ENCODE results near the gene COA5. TPM values are rescaled to one million over a fixed set of nuclear protein-coding genes. Genes with fewer than 3 reads are reported as not detected.

Gene COA5
- total and polyA plus RNA-seq, 7 donors, result 22.5 to 58.5 (median 33.2) TPM

- Histone ChIP-seq H3K4me3 (no peak overlapping the region), H3K4me1 (no peaks in the 10 kb centered on the region), H3K27me3 (ENCODE audit: insufficient read depth in 3 of 3, low read length in 2 of 3) (no peaks in the 10 kb centered on the region), H3K27ac (no peak overlapping the region), H3K36me3 (ENCODE audit: insufficient read depth in 1 of 2, low read depth in 1 of 2) (peaks cover 0 to 50% of the 10 kb centered on the region in 2 donors), H3K9me3 (no peaks in the 10 kb centered on the region)
- 88 to 94% (median 91%) methylated on average over 10 of the region's 10 CpGs for WGBS, 3 donors
- intact Hi-C loops (cut with DNase I), result no loop called here
- DNase-seq (peak in 1 of 2 donors; percentile 28), ATAC-seq (no peak)
- TF ChIP-seq CTCF (IDR thresholded peaks at IDR 0.05), result no peak
Observed at GRCh38 chr2:98583816-98584618, 24.3 kb downstream of the COA5 start.

- H3K4me3 ChIP-seq, result no peak overlapping the region
- WGBS, 3 donors, result 93 to 95% (median 94%) methylated on average over 7 of the region's 7 CpGs
- H3K27me3 ChIP-seq (ENCODE audit: insufficient read depth in 3 of 3, low read length in 2 of 3), result no peaks in the 10 kb centered on the region
- H3K9me3 ChIP-seq, result no peaks in the 10 kb centered on the region
- DNase-seq (no peak), ATAC-seq (no peak)
- H3K4me1 ChIP-seq, result no peaks in the 10 kb centered on the region
- peaks cover 0 to 57% of the 10 kb centered on the region in 2 donors for H3K36me3 ChIP-seq (ENCODE audit: insufficient read depth in 1 of 2, low read depth in 1 of 2)
- intact Hi-C loops (cut with DNase I), result no loop called here
- no peak for TF ChIP-seq CTCF (IDR thresholded peaks at IDR 0.05)
- no peak overlapping the region for H3K27ac ChIP-seq
Observed at GRCh38 chr2:98583276-98583675, 25.0 kb downstream of the COA5 start.

- DNase-seq, result no peak
- Histone ChIP-seq H3K9me3 (no peaks in the 10 kb centered on the region), H3K27me3 (ENCODE audit: insufficient read depth in 3 of 3, low read length in 2 of 3) (no peaks in the 10 kb centered on the region), H3K4me3 (no peak overlapping the region), H3K36me3 (ENCODE audit: insufficient read depth in 1 of 2, low read depth in 1 of 2) (peaks cover 0 to 61% of the 10 kb centered on the region in 2 donors), H3K4me1 (no peaks in the 10 kb centered on the region), H3K27ac (no peak overlapping the region)
- WGBS, 3 donors, result 95 to 97% (median 97%) methylated on average over 9 of the region's 9 CpGs
- intact Hi-C loops (cut with DNase I), result no loop called here
- no peak for TF ChIP-seq CTCF (IDR thresholded peaks at IDR 0.05)
- ATAC-seq, result no peak
Observed at GRCh38 chr2:98582523-98582922, 25.8 kb downstream of the COA5 start.

GRCh38 chr2:98580656-98581284, 27.5 kb downstream of the COA5 start:
- Histone ChIP-seq H3K27me3 (ENCODE audit: insufficient read depth in 3 of 3, low read length in 2 of 3) (no peaks in the 10 kb centered on the region), H3K9me3 (no peaks in the 10 kb centered on the region), H3K27ac (no peak overlapping the region), H3K4me1 (no peaks in the 10 kb centered on the region), H3K4me3 (no peak overlapping the region), H3K36me3 (ENCODE audit: insufficient read depth in 1 of 2, low read depth in 1 of 2) (peaks cover 4 to 62% of the 10 kb centered on the region in 2 donors)
- WGBS, 3 donors, result 89 to 92% (median 89%) methylated on average over 10 of the region's 10 CpGs
- TF ChIP-seq CTCF (IDR thresholded peaks at IDR 0.05), result no peak
- peak in 1 of 2 donors; percentile 28 for DNase-seq
- ATAC-seq, result no peak
- intact Hi-C loops (cut with DNase I), result no loop called here

Measured in psoas muscle (tissue), 8 donors.